Inflammatory macrophage treated with lipopolysaccharide for 1 hour (primary cell): ENCODE data around the gene CDC26.
"Not testable (repeated sequence)": the region's sequence is repeated elsewhere in the genome, so short reads cannot be mapped to it uniquely, and the experiment has no call there.

Experiments
- DNase-seq, 2 donors: peaks; one replicate each; pipeline ENCODE4 v3.0.0-alpha.2; 2020 to 2022

CDC26 gene

DNA sequence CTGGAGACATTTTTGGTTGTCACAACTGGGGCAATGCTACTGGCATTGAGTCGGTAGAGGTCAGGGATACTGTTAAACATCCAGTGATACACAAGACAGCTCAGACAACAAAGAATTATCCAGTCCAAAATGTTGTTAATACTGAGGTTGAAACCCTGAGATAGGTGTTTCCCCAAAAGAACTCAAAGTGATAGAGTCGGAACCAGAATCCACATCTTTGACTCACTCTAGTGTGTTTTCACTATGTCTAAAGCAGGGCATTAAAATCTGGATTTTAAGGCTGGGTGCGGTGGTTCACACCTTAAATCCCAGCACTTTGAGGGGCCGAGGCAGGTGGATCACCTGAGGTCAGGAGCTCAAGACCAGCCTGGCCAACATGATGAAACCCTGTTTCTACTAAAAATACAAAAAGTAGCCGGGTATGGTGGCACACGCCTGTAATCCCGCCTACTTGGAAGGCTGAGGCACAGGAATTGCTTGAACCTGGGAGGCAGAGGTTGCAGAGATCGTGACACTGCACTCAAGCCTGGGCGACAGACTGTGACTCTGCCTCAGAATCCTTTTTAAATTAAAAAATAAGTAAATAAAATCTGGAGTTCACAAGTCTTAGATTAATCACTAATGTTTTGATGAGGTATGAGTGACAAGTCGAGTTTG lies 37.0 kb downstream of the CDC26 start:
- DNase-seq = no peak

DNA sequence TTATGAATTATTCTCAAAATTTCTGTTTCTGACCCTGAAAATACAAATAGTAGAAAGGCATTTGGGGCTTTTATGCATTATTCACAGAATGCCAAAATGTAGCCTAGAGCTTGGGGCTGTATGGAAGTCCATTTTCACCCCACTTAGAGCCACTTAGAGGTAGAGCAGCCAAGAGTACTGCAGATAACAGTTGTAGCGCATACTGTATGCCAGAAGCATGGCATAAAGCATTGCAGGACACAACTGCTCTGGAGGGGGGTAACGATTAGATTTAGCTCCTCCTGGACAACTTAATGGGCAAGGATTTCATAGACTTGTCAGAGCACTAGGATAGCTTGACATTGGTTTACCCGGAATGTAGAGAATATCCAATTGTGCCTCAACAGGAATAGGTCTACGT lies 38.3 kb downstream of the CDC26 start:
- no peak for DNase-seq

DNA sequence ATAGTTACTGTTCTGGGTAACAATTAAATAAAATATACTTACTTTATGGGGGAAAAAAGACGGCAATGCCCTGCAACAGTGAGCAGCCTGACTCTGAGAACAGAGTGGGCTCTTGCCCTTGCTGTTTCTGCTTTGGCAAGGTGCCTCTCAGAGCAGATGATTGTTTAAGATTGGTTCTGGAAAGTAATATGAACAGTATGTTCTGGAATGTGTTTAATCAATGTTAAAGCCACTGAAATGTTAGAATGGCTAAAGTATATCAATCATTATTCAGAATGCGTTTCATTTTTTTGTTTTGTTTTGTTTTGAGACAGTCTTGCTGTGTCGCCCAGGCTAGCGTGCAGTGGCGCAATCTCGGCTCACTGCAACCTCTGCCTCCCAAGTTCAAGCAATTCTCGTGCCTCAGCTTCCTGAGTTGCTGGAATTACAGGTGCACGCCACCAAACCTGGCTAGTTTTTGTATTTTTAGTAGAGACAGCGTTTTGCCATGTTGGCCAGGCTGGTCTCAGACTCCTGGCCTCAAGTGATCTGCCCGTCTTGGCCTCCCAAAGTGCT lies 39.6 kb downstream of the CDC26 start:
- not testable (repeated sequence) for DNase-seq

DNA sequence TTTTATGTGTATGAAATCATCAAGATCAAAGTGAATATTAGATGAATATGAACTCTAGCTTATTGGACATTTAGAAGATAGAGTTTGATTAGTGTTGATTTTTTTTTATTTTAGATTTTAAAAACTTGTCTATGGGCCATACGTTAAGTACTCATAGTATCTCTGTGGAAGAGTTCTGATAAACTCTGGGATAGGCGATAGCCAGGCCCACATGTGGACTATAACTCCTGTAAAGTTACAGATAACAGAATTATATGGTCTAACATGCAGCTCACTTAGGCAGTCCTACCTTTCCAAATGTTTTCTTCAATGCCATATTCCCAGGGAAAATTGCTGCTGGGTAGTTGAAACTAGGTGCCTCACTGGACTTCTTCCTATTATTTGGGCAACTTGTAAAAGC lies 43.7 kb downstream of the CDC26 start:
- DNase-seq = no peak

DNA sequence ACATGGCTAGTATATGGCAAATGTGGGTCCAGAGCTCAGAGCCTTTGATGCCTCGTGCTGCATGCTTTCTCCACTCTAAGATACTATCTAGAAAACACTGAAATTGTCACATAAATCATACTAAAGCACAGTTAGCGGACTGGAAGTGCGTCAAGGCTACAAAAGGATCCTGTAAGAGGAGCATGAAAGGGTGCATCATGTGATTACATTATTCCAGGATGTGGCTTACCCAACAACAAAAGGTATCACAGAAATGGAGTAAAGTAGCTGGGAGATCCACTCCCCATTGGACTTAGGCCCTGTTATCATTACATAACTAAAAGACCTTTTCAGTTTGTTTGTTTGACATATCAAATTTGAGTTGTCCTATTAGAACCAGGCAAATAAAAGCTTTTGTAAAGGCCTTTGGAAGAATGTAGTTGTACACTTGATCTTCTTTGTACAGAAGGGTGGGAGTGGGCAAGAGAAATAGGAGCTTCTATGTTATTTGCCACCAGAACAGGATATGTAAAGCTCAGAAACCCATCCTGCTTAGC lies 47.2 kb downstream of the CDC26 start:
- DNase-seq = no peak

DNA sequence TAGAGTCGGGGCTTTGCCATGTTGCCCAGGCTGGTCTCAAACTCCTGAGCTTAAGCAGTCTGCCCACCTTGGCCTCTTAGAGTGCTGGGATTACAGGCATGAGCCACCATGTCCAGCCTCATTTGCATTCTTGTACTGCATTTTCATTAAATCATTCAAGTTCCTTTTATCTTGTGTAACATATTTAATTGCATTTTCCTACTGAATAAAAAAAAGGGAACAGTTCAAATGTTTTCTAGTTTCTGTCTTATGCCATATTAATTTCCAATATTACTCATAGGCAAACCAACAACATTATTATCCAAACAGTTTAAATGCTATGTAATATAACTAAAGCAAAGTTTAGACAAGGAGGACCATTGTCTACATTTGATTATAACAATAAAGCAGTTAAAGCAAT lies 47.9 kb downstream of the CDC26 start:
- peak; percentile 55 to 58 for DNase-seq

DNA sequence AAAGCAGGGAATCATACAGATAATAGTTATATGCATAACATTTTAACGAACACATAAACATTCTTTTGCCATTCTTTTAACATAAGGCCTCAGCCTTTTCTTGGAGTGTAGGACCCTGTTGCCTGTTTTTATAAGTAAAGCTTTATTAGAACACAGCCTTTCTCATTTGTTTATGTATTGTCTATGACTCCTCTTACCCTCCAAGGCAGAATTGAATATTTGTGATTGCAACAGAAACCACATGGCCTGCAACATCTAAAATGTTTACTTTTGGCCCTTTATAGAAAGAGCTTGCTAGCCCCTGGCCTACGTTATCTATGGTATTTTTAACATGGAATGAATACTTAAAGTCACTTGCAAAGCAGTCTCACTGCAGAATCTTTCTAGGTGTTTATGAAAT lies 51.4 kb downstream of the CDC26 start:
- no peak for DNase-seq

DNA sequence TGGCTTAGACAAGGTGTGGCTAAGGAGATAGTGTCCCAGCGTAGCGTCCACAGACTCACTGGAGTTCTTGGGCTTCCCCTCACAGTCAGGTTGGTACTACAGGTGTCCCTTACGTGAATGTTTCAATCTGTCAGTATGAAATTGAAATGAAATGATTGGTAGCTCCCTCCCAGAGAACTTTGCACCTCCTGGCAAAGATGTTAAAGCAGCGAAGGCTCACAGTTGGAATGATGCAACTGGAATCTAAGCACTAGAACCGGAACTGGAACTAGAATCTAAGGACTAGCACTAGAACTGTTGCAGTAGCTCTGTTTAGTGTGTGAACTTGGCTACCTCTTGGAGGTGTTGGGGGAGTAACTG lies 52.9 kb downstream of the CDC26 start:
- peak; percentile 39 to 43 for DNase-seq

DNA sequence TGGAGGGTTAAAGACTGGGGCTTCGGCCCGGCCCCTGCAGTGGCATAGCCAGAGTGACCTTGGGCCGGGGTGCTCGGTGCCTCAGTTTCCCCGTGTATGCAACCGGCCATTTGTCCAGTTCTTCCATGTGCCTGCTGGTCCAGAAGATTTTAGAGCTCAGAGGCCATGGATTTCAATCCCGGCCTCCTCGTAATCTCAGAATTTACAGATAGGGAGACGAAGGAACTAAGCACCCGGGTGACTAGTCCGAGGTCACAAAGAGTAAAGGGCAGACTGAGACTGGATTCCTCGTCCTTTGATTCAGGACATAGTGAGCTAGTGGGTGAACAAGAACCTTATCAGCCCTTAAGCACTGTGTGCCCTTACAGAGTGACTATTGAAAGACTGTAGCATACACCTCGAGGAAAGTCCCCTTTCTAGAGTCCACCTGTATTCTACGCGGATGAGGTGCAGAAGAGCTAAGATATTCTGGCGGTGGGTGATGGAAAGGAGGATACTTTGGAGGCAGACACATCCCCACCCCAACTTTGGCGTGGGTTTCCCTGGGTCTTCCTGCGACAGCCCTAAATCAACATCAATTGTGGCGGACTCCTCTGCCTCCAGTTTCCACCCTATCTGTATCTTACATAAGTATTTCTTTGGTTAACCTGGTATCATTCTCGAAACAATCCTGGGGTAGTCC lies 53.4 kb downstream of the CDC26 start:
- DNase-seq = peak in 1 of 2 donors; percentile 19

DNA sequence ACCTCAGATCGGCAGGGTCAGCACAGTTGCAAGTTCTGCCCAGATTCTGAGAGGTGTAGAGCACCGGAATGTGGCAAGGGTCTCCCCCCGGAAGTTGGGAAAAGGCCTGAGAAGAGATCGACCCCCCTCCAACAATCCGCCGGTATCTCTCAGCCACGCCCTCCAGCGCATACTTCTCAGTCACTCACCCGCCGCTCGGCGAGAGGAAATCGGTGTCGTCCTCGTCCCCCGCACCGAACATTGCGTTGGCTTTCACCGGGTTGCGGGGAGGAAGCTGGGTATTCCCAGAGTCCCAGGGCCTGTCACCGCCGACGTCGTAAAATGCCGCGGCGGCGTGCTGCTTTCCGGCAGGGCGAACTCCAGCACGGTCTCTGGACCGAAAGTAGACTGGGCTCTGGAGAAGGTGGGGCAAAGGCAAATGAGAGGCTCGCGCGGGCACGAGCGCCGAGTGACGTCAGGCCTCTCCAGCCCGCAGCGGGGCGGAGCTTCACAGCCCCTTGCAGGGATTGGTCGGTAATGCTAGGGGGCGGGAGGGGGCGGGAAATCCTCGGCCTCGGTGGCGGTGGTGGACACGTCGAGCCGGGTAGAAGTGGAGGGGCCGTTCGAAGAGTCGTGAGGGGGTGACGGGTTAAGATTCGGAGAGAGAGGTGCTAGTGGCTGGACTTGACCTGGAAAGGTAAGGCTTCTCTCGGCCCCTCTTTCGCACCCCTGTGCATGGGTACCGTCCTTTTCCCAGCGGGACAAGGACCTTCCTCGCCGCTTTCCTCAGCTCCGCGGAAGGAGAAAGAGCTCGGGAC lies 54.2 kb downstream of the CDC26 start, which contains the start of the genes FKBP15 and SLC31A1:
FKBP15 (minus strand) TSS at position 275 of the 797 bp plus-strand sequence; CDS start at position 241, 34 bp downstream.
SLC31A1 (plus strand) TSS at position 542 of the 797 bp plus-strand sequence. CDS start 34,605 bp downstream, outside the sequence.
- peak; percentile 99 for DNase-seq

DNA sequence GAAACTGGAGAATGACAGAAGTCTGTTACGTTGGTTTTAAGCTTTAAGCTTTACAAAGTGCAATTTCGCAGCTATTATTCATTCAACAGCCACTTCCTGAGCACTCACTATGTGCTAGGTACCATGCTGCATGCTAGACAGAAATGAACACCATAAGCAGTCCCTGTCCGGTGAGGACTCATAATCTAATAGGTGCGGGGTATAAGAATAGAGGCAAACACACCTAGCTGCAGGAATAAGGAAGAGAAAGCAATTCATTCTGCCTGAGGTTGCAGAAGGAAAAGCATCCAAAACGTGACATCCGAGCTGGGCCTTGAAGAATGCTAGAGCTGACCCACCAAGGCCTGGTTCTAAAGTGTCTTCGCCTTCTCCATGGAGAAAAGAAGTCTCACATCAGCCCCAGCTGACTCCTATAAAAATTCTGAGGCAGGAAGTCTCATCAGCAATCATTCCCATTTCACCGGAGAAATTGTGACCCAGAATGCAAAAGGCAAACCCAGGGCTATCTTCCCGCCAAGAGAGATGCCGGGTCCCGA lies 54.8 kb downstream of the CDC26 start:
- DNase-seq = no peak

DNA sequence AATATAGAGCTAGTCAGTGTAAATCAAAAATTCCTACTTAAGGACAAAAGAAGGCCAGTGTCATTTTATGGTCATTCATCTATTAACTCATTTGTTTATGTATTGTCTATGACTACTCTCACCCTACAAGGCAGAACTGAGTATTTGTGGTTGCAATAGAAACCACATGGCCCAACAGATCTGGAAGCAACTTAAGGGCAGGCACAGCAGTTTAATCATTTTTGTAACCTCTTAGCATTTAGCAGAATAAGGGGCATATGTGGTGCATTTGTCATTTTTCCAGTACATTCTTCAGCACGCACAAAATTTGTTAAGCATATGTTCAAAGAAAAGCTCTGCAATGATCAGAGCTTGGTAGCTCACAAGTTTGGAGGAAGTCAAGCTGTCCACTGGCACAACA lies 55.4 kb downstream of the CDC26 start:
- DNase-seq = peak in 1 of 2 donors; percentile 70

DNA sequence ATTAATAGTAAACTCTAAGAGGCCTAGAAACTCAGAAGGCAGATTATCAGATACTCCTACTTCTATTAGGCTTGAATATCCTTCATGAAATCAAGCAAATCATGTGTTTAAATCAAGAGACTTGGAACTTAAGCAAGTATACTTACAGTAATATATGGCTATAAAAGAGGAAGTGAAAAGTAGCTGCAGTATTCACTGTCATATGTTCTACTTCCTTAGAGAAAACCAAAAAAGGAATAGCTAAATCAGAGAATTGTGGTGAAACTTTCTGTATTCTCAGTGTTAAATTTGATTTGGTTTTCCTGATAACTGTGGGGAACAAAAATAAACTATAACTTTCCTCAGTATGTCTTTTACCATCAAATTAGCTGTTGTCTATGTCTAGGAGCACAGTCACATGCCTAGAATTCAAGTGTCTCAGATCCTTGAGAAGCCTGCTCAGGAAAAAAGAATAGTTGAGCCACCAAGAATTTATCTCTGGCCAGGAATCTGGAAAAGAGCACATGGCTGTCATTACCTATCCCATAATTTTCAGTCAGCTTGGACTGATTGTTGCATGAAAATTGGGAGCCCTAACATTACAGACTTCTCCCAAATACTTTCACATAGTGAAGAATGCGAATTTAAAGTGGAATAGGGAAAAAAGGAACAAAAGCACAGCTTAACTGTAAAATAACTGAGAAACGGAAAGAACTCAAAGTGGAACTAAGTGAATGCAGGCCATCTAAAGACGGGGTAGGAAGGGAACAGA lies 56.0 kb downstream of the CDC26 start:
- DNase-seq = peak; percentile 71 to 91
